Duodenal mucosa (tissue), 2 donors: Measurements from ENCODE around the gene ZNF385B.

Experiments
- H3K27ac ChIP-seq: one replicate; pipeline ENCODE4 v1.7.0; 2013; ENCODE audit warnings: low read depth, low read length
- H3K27me3 ChIP-seq, 2 donors: one replicate each; pipeline ENCODE4 v1.7.0; 2013; ENCODE audit warnings: low read length in 2 of 2, control low read depth in 1 of 2; ENCODE audit not compliant: insufficient read depth in 2 of 2, control insufficient read depth in 1 of 2
- H3K36me3 ChIP-seq, 2 donors: one replicate each; pipeline ENCODE4 v1.7.0; 2013; ENCODE audit warnings: low read length in 2 of 2, control low read depth in 1 of 2; ENCODE audit not compliant: insufficient read depth in 2 of 2, control insufficient read depth in 1 of 2
- H3K4me1 ChIP-seq, 2 donors: one replicate each; pipeline ENCODE4 v1.7.0; 2013; ENCODE audit warnings: low read length in 2 of 2, control low read depth in 1 of 2; ENCODE audit not compliant: insufficient read depth in 2 of 2, control insufficient read depth in 1 of 2
- H3K4me3 ChIP-seq, 2 donors: one replicate each; pipeline ENCODE4 v1.7.0; 2013; ENCODE audit warnings: low read length in 2 of 2, low read depth in 1 of 2
- H3K9ac ChIP-seq, 2 donors: one replicate each; pipeline ENCODE4 v1.7.0; 2013; ENCODE audit warnings: low read length in 2 of 2, low read depth in 1 of 2
- H3K9me3 ChIP-seq, 2 donors: one replicate each; pipeline ENCODE4 v1.7.0; 2013; ENCODE audit warnings: low read length in 2 of 2, control low read depth in 1 of 2; ENCODE audit not compliant: control insufficient read depth in 1 of 2

ZNF385B gene

GRCh38 chr2:179495315-179495714, 366.1 kb downstream of the ZNF385B start:
- Histone ChIP-seq H3K27ac (no peak overlapping the region), H3K4me1 (no peaks in the 10 kb centered on the region), H3K9ac (no peak overlapping the region), H3K4me3 (no peak overlapping the region), H3K9me3 (no peaks in the 10 kb centered on the region), H3K27me3 (no peaks in the 10 kb centered on the region), H3K36me3 (no peaks in the 10 kb centered on the region)

GRCh38 chr2:179488563-179488962, 372.8 kb downstream of the ZNF385B start:
- Histone ChIP-seq H3K36me3 (no peaks in the 10 kb centered on the region), H3K27ac (no peak overlapping the region), H3K9ac (no peak overlapping the region), H3K27me3 (no peaks in the 10 kb centered on the region), H3K4me3 (no peak overlapping the region), H3K4me1 (peaks cover 6 to 7% of the 10 kb centered on the region in 2 donors), H3K9me3 (no peaks in the 10 kb centered on the region)

- Histone ChIP-seq H3K36me3 (no peaks in the 10 kb centered on the region), H3K4me1 (peaks cover 6 to 7% of the 10 kb centered on the region in 2 donors), H3K27me3 (no peaks in the 10 kb centered on the region), H3K9me3 (no peaks in the 10 kb centered on the region), H3K27ac (no peak overlapping the region), H3K9ac (no peak overlapping the region), H3K4me3 (no peak overlapping the region)
These were observed 374.2 kb downstream of the ZNF385B start for GRCh38 chr2:179487010-179487731.

- Histone ChIP-seq H3K9me3 (no peaks in the 10 kb centered on the region), H3K4me1 (peaks cover 6 to 7% of the 10 kb centered on the region in 2 donors), H3K27ac (no peak overlapping the region), H3K4me3 (no peak overlapping the region), H3K36me3 (no peaks in the 10 kb centered on the region), H3K9ac (no peak overlapping the region), H3K27me3 (no peaks in the 10 kb centered on the region)
These were observed 378.3 kb downstream of the ZNF385B start for GRCh38 chr2:179483131-179483530.

GRCh38 chr2:179479947-179480346, 381.5 kb downstream of the ZNF385B start:
- no peaks in the 10 kb centered on the region for H3K4me1 ChIP-seq

GRCh38 chr2:179478771-179479170, 382.6 kb downstream of the ZNF385B start:
- no peak overlapping the region for H3K27ac ChIP-seq
- no peaks in the 10 kb centered on the region for H3K9me3 ChIP-seq
- H3K4me1 ChIP-seq, result no peaks in the 10 kb centered on the region
- H3K9ac ChIP-seq, result no peak overlapping the region
- no peaks in the 10 kb centered on the region for H3K27me3 ChIP-seq
- no peak overlapping the region for H3K4me3 ChIP-seq
- H3K36me3 ChIP-seq, result no peaks in the 10 kb centered on the region

More at GRCh38 chr2:179479947-179480346, 381.5 kb downstream of the ZNF385B start:
- Histone ChIP-seq H3K27me3 (no peaks in the 10 kb centered on the region), H3K9me3 (no peaks in the 10 kb centered on the region), H3K4me3 (no peak overlapping the region), H3K27ac (no peak overlapping the region), H3K36me3 (no peaks in the 10 kb centered on the region), H3K9ac (no peak overlapping the region)

- Histone ChIP-seq H3K4me1 (no peaks in the 10 kb centered on the region), H3K27ac (no peak overlapping the region), H3K36me3 (no peaks in the 10 kb centered on the region), H3K9ac (no peak overlapping the region), H3K4me3 (no peak overlapping the region), H3K9me3 (no peaks in the 10 kb centered on the region), H3K27me3 (no peaks in the 10 kb centered on the region)
These were observed 390.4 kb downstream of the ZNF385B start for GRCh38 chr2:179470992-179471391.

- Histone ChIP-seq H3K9me3 (no peaks in the 10 kb centered on the region), H3K36me3 (no peaks in the 10 kb centered on the region), H3K9ac (no peak overlapping the region), H3K4me1 (no peaks in the 10 kb centered on the region), H3K27me3 (no peaks in the 10 kb centered on the region), H3K4me3 (no peak overlapping the region), H3K27ac (no peak overlapping the region)
These were observed 391.3 kb downstream of the ZNF385B start for GRCh38 chr2:179470089-179470488.

GRCh38 chr2:179467960-179468359, 393.5 kb downstream of the ZNF385B start:
- no peaks in the 10 kb centered on the region for H3K27me3 ChIP-seq
- no peak overlapping the region for H3K27ac ChIP-seq
- H3K9me3 ChIP-seq, result no peaks in the 10 kb centered on the region
- H3K36me3 ChIP-seq, result no peaks in the 10 kb centered on the region
- H3K4me3 ChIP-seq, result no peak overlapping the region
- H3K9ac ChIP-seq, result no peak overlapping the region
- no peaks in the 10 kb centered on the region for H3K4me1 ChIP-seq

GRCh38 chr2:179467111-179467510, 394.3 kb downstream of the ZNF385B start:
- H3K9ac ChIP-seq, result no peak overlapping the region
- no peaks in the 10 kb centered on the region for H3K36me3 ChIP-seq
- H3K4me1 ChIP-seq, result no peaks in the 10 kb centered on the region
- no peak overlapping the region for H3K27ac ChIP-seq
- H3K4me3 ChIP-seq, result no peak overlapping the region
- no peaks in the 10 kb centered on the region for H3K9me3 ChIP-seq
- no peaks in the 10 kb centered on the region for H3K27me3 ChIP-seq
